D721Med (cell line): ENCODE data around the gene SCYGR8.

ENCODE experiments used
- DNase-seq: peaks from one replicate; pipeline ENCODE4 v3.0.0; 2011; ENCODE audit warnings: low spot score; ENCODE audit not compliant: insufficient read length
- FAIRE-seq: peaks from 2 replicates; lab custom pipeline; 2011; peaks lifted over from hg19 to GRCh38; lab: Jason Lieb, UNC
- TF ChIP-seq, protein P1 (sequence below): IDR thresholded peaks from 2 replicates; pipeline ENCODE4 v1.5.1; 2012; ENCODE audit warnings: mild to moderate bottlenecking, control low read depth; ENCODE audit not compliant: insufficient read depth; ENCODE audit errors: missing control alignments

SCYGR8 gene

DNA sequence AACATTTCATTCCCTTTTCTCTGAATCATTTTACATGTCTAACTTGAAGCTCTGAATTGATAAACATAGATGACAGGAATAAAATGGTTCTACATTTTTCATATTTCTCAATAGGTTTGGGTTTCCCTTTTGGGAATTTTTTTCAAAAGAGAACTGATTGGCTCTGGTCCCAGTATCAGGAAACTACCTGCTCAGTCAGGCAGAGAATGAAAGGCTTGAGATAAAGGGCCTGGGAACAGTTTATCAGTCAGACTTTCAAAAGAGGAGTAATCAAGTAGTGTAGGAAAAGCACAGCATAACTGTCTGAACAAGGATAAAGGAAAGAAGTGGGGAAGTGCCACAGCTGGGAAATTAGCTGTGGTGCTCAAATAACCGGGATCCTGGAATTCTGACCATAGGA, 39.6 kb downstream of the SCYGR8 start:
- FAIRE-seq (no peak), DNase-seq (no peak)
- TF ChIP-seq, protein P1, sequence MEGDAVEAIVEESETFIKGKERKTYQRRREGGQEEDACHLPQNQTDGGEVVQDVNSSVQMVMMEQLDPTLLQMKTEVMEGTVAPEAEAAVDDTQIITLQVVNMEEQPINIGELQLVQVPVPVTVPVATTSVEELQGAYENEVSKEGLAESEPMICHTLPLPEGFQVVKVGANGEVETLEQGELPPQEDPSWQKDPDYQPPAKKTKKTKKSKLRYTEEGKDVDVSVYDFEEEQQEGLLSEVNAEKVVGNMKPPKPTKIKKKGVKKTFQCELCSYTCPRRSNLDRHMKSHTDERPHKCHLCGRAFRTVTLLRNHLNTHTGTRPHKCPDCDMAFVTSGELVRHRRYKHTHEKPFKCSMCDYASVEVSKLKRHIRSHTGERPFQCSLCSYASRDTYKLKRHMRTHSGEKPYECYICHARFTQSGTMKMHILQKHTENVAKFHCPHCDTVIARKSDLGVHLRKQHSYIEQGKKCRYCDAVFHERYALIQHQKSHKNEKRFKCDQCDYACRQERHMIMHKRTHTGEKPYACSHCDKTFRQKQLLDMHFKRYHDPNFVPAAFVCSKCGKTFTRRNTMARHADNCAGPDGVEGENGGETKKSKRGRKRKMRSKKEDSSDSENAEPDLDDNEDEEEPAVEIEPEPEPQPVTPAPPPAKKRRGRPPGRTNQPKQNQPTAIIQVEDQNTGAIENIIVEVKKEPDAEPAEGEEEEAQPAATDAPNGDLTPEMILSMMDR: no peak

DNA sequence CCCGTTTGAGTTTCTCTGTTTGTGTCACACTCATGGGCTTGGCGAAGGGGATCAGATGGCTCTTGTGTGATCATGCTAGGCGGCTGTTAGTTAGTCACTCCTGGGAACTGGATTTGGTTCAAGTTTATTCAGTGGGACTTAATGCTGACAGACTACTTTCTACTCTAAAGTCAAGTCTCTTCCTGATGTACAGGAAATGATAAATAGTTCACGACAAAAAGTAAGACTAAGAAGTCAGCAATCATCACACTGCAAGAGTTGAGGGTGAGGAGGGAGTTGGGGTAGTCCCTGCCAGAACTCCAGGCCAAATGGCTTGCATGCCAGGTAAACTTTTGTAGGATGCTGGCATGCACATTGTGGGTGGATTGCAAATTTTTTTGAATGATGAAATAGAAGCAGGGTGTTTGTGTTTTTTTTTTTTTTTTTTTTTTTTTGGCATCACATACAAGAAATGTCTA, 42.9 kb downstream of the SCYGR8 start:
- TF ChIP-seq, protein P1: no peak
- DNase-seq: no peak
- FAIRE-seq: no peak

DNA sequence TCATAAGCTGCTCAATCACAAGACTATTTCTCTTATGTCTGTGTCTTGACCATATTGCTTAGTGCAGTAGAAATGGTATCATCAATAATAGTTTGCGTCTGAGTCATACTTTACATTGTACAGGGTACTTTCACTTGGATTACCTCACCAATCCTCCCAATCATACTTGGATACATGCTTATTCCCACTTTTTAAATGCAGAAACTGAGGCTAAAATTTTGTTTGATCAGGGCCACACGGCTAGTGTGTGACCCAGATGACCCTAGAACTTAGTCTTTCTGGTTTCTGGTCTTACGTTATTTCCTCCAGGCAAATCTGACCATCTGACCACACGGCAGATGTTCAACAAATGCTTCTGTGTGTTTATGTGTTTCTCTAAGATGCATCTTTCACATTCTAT, 44.1 kb downstream of the SCYGR8 start:
- TF ChIP-seq, protein P1: no peak
- no peak for FAIRE-seq
- DNase-seq: no peak

DNA sequence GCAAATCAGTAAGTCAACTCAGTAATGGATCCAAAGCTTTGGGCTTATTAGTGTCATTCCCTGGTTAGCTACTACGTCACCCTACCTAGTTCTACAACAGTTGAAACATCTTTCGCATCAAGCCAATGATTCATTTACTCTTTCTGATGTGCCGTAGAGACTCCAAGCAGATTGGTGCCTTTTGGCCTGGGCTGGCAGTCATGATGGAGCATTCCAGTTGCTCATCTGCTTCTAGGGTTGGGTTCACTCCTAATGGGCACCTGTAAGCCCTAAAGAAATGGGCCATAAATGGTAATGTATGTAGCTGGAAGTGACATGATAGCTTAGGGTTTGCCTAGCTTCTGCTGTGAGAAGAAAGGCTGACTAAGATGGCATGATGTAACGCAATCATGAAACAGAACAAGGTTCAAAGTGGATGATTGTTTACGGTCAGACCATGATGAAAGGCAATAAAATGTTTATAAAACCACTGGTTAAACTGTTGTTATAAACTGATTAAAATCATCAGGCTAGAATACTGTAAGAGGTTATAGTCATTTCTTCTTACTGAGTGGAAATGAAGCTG, 47.5 kb downstream of the SCYGR8 start:
- TF ChIP-seq, protein P1: no peak
- no peak for DNase-seq
- FAIRE-seq: no peak
